ENCODE measurements around the gene WWC2.

- TF ChIP-seq CTCF (IDR thresholded peaks at IDR 0.05) (no peak), EP300 (IDR thresholded peaks at IDR 0.05) (no peak), POLR2A (IDR thresholded peaks at IDR 0.05; ENCODE audit: low read depth) (no peak), POLR2AphosphoS5 (IDR thresholded peaks at IDR 0.05) (no peak)
These were observed 221.4 kb downstream of the WWC2 start, which contains the start of gene CLDN22 for GRCh38 chr4:183320211-183321059.

All from esophagus muscularis mucosa (tissue), 4 donors.